Endothelial cell of umbilical vein (primary cell): Measurements from ENCODE around the gene CGRRF1. TPM values are rescaled to one million over a fixed set of nuclear protein-coding genes. Genes with fewer than 3 reads are reported as not detected.

Source experiments
- BruUV-seq: library from RNA; stranded (reverse); fragments of 400-500 nt; replicated peaks from 2 replicates; lab custom pipeline; 2021; lab: Mats Ljungman, UMichigan
- CTCF ChIA-PET: fragments of 300-600, 350-600 bp; sonication (Branson Sonifier 250); formaldehyde crosslinking; loops from one replicate; lab custom pipeline; 2021; ENCODE audit warnings: antibody characterized with exemption, inconsistent platforms; lab: Charles Lee
- POLR2A ChIA-PET: fragments of 300-600, 350-600 bp; sonication (Branson Sonifier 250); formaldehyde crosslinking; loops from one replicate; lab custom pipeline; 2021; ENCODE audit warnings: antibody characterized with exemption, inconsistent platforms; lab: Charles Lee
- DNase-seq: peaks from one replicate; pipeline ENCODE4 v3.0.0-alpha.2; 2011; ENCODE audit warnings: low read depth, low spot score
- FAIRE-seq: peaks from 2 replicates; lab custom pipeline; 2011; peaks lifted over from hg19 to GRCh38; lab: Jason Lieb, UNC
- H2AFZ ChIP-seq: 2 replicates; pipeline ENCODE4 v1.6.0; 2012; ENCODE audit warnings: low read depth, low read length, control low read depth, inconsistent platforms
- H3K27ac ChIP-seq: 2 replicates; pipeline ENCODE4 v1.5.1; 2011; ENCODE audit warnings: low read depth, mild to moderate bottlenecking, control low read depth, low read length, moderate library complexity; ENCODE audit not compliant: insufficient read depth
- H3K27me3 ChIP-seq, 2 experiments: 2 replicates each; pipeline versions ENCODE4 v1.6.0 to v1.6.1; 2011; ENCODE audit warnings: low read length in 2 of 2, mixed read lengths in 1 of 2; ENCODE audit not compliant: control insufficient read depth in 2 of 2, insufficient read depth in 2 of 2
- H3K36me3 ChIP-seq, 2 experiments: 2 replicates in 1 of 2; 3 replicates in 1 of 2; pipeline ENCODE4 v1.5.1; 2011; ENCODE audit warnings: low read length in 2 of 2, mild to moderate bottlenecking in 1 of 2, moderate library complexity in 1 of 2; ENCODE audit not compliant: control insufficient read depth in 2 of 2, insufficient read depth in 2 of 2; ENCODE audit errors: extremely low read depth in 1 of 2
- H3K4me1 ChIP-seq: 3 replicates; pipeline ENCODE4 v1.5.1; 2011; ENCODE audit warnings: mild to moderate bottlenecking, low read length; ENCODE audit not compliant: control insufficient read depth, insufficient read depth; ENCODE audit errors: extremely low read depth
- H3K4me2 ChIP-seq: 2 replicates; pipeline ENCODE4 v1.6.1; 2011; ENCODE audit warnings: low read length, control low read depth, mixed read lengths; ENCODE audit not compliant: insufficient read depth
- H3K4me3 ChIP-seq, 3 experiments: fragments of 200-600 bp in 1 of 3; sonication (generic), shearing (Covaris generic) in 1 of 3; replicated peaks in 1 of 3; 2 replicates each; pipeline ENCODE4 v1.5.1; 2011 to 2016; ENCODE audit warnings: control low read depth in 3 of 3, low read length in 3 of 3, mild to moderate bottlenecking in 2 of 3, inconsistent platforms in 1 of 3, low read depth in 1 of 3, moderate library complexity in 1 of 3; ENCODE audit not compliant: insufficient read depth in 1 of 3
- H3K79me2 ChIP-seq: 2 replicates; pipeline ENCODE4 v1.6.0; 2012; ENCODE audit warnings: low read length, inconsistent platforms; ENCODE audit not compliant: control insufficient read depth, insufficient read depth
- H3K9ac ChIP-seq: replicated peaks from 2 replicates; pipeline ENCODE3; 2011; ENCODE audit warnings: low read length, control low read depth; ENCODE audit not compliant: insufficient read depth; ENCODE audit errors: extremely low read depth
- H3K9me1 ChIP-seq: replicated peaks from 3 replicates; pipeline ENCODE4 v1.6.0; 2011; ENCODE audit warnings: mild to moderate bottlenecking, low read length; ENCODE audit not compliant: control insufficient read depth, insufficient read depth; ENCODE audit errors: extremely low read depth
- H3K9me3 ChIP-seq: replicated peaks from 2 replicates; pipeline ENCODE4 v1.5.1; 2012; ENCODE audit warnings: low read length, inconsistent platforms; ENCODE audit not compliant: control insufficient read depth, insufficient read depth
- H4K20me1 ChIP-seq: replicated peaks from 2 replicates; pipeline ENCODE3; 2011; ENCODE audit warnings: mild to moderate bottlenecking, low read length; ENCODE audit not compliant: control insufficient read depth, insufficient read depth; ENCODE audit errors: extremely low read depth
- FOS ChIP-seq: IDR thresholded peaks from 2 replicates; pipeline ENCODE4 v1.6.1; 2011; ENCODE audit warnings: mild to moderate bottlenecking, low read length, moderate library complexity, borderline replicate concordance; ENCODE audit not compliant: insufficient read depth
- GATA2 ChIP-seq: IDR thresholded peaks from 2 replicates; pipeline ENCODE4 v1.7.0; 2011; ENCODE audit warnings: low read depth, mild to moderate bottlenecking, moderate library complexity, mixed read lengths, low read length; ENCODE audit not compliant: insufficient read length, insufficient read depth
- JUN ChIP-seq: IDR thresholded peaks from 2 replicates; pipeline ENCODE4 v1.6.1; 2011; ENCODE audit warnings: borderline replicate concordance, low read depth; ENCODE audit not compliant: insufficient read length, insufficient read depth
- MYC ChIP-seq: IDR thresholded peaks from one replicate; pipeline ENCODE4 v1.6.1; 2011; ENCODE audit warnings: mild to moderate bottlenecking, low read depth, low read length
- POLR2A ChIP-seq: IDR thresholded peaks from 2 replicates; pipeline ENCODE4 v1.6.1; 2012; ENCODE audit warnings: low read depth, mild to moderate bottlenecking, control low read depth, low read length
- POLR2AphosphoS5 ChIP-seq: IDR thresholded peaks from 2 replicates; pipeline ENCODE4 v1.6.1; 2012; ENCODE audit warnings: low read depth, mild to moderate bottlenecking, control low read depth, low read length, moderate library complexity; ENCODE audit not compliant: insufficient read depth
- dilution Hi-C: fragments of 300-500 bp; cut with MboI; formaldehyde crosslinking; loops from one replicate; pipeline ENCODE4 v1.15.0; 2019; ENCODE audit warnings: low sequenced_read_pairs; ENCODE audit not compliant: extremely low pct_ligation_motif_present
- intact Hi-C: fragments of 100-400 bp; cut with micrococcal nuclease; formaldehyde crosslinking; loops from one replicate; pipeline ENCODE4 v1.10.0; 2022
- polyA plus RNA-seq, 4 experiments: library from polyadenylated mRNA; depleted of rRNA in 3 of 4; stranded (reverse) in 3 of 4; unstranded in 1 of 4; fragments of >200 nt; gene quantifications; 2 replicates each; pipeline versions ENCODE4 v1.2.1 to v1.2.3, GENCODE V29; 2011 to 2012; ENCODE audit warnings: missing spikeins in 1 of 4
- total RNA-seq: library from RNA; stranded (reverse); gene quantifications from 2 replicates; pipeline ENCODE4 v1.2.3, GENCODE V29; 2021
- TF ChIP-seq, protein P1 (sequence below), 2 donors: IDR thresholded peaks; 1 replicate in 1 of 2; 2 replicates in 1 of 2; pipeline ENCODE4 v1.5.1; 2011; ENCODE audit warnings: low read length in 2 of 2, mild to moderate bottlenecking in 2 of 2, moderate library complexity in 2 of 2, control low read depth in 1 of 2, inconsistent platforms in 1 of 2, low read depth in 1 of 2; ENCODE audit not compliant: insufficient read depth in 1 of 2; ENCODE audit errors: extremely low read depth in 1 of 2

Gene CGRRF1
- total and polyA plus RNA-seq, 2 donors (not counting 3 experiments of a cell fraction or from before 2014, with no cell fraction given): 6.6 to 15.7 TPM

DNA sequence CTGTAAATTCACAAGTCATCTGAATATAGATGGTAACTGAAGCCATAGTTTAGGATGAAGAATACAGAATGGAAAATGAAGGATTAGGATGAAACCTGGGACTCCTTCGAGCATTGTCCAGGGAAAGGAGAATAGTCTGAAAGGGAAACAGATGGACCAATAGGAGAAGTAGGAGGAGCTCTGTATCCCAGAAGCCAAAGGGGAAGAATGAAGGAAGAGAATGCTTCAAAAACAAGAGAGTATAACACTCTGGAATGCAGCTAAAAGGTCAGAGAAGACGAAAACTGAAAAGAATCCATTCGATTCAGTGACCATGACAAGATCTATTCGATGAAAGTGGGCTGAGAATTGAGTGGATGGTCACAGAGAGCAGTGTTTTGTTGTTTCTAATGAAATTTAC is 21.9 kb upstream of the CGRRF1 start:
- H3K4me1 ChIP-seq: peaks cover 13% of the 10 kb centered on the region
- POLR2A ChIA-PET: interaction anchor here (0.7 to 1.4 kb wide), 4 partner anchors 22 to 196 kb away, joined by 3 to 4 read pairs (median 3); partner anchors contain the start of genes CDKN3 and CGRRF1
- H2AFZ ChIP-seq: no peak overlapping the region
- no peaks in the 10 kb centered on the region for H3K9me1 ChIP-seq
- H3K4me3 ChIP-seq: peak overlapping the region; percentile 72 to 91 (median 81)
- intact Hi-C loops (loop anchor here (1.0 to 2.0 kb wide), 5 partner anchors 22 to 167 kb away; partner anchors contain the start of genes CGRRF1 and CNIH1), dilution Hi-C loops (no loop called here)
- H3K27ac ChIP-seq: peak overlapping the region; percentile 97
- peak; percentile 59 for DNase-seq
- no peak for FAIRE-seq
- H3K9me3 ChIP-seq: no peaks in the 10 kb centered on the region
- H3K36me3 ChIP-seq: peaks cover 5% of the 10 kb centered on the region in 2 experiments
- H3K79me2 ChIP-seq: peaks cover 34% of the 10 kb centered on the region
- BruUV-seq: no TSS peak
- H4K20me1 ChIP-seq: no peaks in the 10 kb centered on the region
- CTCF ChIA-PET: interaction anchor here (0.9 to 2.1 kb wide), 8 partner anchors 16 to 320 kb away, joined by 3 to 14 read pairs (median 5); partner anchors contain the start of genes CDKN3 and CGRRF1
- peak overlapping the region; percentile 80 for H3K4me2 ChIP-seq
- no peaks in the 10 kb centered on the region for H3K27me3 ChIP-seq
- TF ChIP-seq GATA2 (no peak), POLR2A (peak; percentile 61), FOS (no peak), POLR2AphosphoS5 (peak; percentile 17)
- peak overlapping the region; percentile 96 for H3K9ac ChIP-seq

DNA sequence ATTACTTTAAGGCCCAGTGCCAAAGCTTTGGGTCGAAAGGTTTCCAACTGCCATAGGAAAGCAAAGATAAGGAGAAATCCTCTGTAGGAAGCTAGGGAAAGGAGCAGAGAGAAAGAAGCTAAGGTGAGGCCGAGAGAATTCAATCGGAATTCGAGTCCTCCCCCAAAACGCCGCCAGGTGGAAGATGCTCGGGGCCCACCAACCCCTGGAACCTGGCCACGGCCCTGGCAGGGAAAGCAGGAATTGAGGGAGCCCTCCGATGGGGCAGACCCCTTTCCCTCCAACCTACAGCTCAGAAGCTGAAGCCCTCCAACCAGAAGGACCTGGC is 21.4 kb upstream of the CGRRF1 start:
- peaks cover 32% of the 10 kb centered on the region for H3K79me2 ChIP-seq

More for the DNA sequence above, 21.4 kb upstream of the CGRRF1 start:
- POLR2A ChIA-PET: interaction anchor here (0.7 to 1.4 kb wide), 5 partner anchors 15 to 196 kb away, joined by 3 to 7 read pairs (median 3); partner anchors contain the start of genes CDKN3 and CGRRF1
- peaks cover 1% of the 10 kb centered on the region in 2 experiments for H3K36me3 ChIP-seq
- peak overlapping the region; percentile 7 for H2AFZ ChIP-seq
- no peaks in the 10 kb centered on the region for H3K9me3 ChIP-seq
- TF ChIP-seq POLR2AphosphoS5 (no peak), MYC (no peak), JUN (no peak), GATA2 (no peak)
- TF ChIP-seq, protein P1, sequence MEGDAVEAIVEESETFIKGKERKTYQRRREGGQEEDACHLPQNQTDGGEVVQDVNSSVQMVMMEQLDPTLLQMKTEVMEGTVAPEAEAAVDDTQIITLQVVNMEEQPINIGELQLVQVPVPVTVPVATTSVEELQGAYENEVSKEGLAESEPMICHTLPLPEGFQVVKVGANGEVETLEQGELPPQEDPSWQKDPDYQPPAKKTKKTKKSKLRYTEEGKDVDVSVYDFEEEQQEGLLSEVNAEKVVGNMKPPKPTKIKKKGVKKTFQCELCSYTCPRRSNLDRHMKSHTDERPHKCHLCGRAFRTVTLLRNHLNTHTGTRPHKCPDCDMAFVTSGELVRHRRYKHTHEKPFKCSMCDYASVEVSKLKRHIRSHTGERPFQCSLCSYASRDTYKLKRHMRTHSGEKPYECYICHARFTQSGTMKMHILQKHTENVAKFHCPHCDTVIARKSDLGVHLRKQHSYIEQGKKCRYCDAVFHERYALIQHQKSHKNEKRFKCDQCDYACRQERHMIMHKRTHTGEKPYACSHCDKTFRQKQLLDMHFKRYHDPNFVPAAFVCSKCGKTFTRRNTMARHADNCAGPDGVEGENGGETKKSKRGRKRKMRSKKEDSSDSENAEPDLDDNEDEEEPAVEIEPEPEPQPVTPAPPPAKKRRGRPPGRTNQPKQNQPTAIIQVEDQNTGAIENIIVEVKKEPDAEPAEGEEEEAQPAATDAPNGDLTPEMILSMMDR (IDR thresholded peaks at IDR 0.05; ENCODE audit: extremely low read depth in 1 of 2, insufficient read depth in 1 of 2, low read depth in 1 of 2, low read length in 2 of 2): peak in 1 of 2 donors; percentile 24
- H3K9me1 ChIP-seq: no peaks in the 10 kb centered on the region
- H3K9ac ChIP-seq: peak overlapping the region; percentile 96
- TSS peak; percentile 99 for BruUV-seq
- no peaks in the 10 kb centered on the region for H4K20me1 ChIP-seq
- CTCF ChIA-PET: interaction anchor here (0.9 to 2.1 kb wide), 8 partner anchors 15 to 319 kb away, joined by 3 to 14 read pairs (median 5); partner anchors contain the start of genes CDKN3 and CGRRF1
- DNase-seq (no peak), FAIRE-seq (no peak)
- peaks cover 13% of the 10 kb centered on the region for H3K4me1 ChIP-seq
- H3K4me2 ChIP-seq: peak overlapping the region; percentile 80
- peak overlapping the region; percentile 72 to 91 (median 81) for H3K4me3 ChIP-seq
- H3K27me3 ChIP-seq: no peaks in the 10 kb centered on the region
- intact Hi-C loops: loop anchor here (1.0 to 2.0 kb wide), 5 partner anchors 21 to 166 kb away; partner anchors contain the start of genes CGRRF1 and CNIH1
- peak overlapping the region; percentile 97 for H3K27ac ChIP-seq
- dilution Hi-C loops: no loop called here
